LNCAP (cell line): Measurements from ENCODE around the gene SEC14L5.

Experiments used
- TF ChIP-seq, protein P1 (sequence below): fragments of 450-650 bp; IDR thresholded peaks from 2 replicates; pipeline ENCODE4 v1.5.1; 2017; ENCODE audit warnings: mild to moderate bottlenecking

SEC14L5 gene

DNA sequence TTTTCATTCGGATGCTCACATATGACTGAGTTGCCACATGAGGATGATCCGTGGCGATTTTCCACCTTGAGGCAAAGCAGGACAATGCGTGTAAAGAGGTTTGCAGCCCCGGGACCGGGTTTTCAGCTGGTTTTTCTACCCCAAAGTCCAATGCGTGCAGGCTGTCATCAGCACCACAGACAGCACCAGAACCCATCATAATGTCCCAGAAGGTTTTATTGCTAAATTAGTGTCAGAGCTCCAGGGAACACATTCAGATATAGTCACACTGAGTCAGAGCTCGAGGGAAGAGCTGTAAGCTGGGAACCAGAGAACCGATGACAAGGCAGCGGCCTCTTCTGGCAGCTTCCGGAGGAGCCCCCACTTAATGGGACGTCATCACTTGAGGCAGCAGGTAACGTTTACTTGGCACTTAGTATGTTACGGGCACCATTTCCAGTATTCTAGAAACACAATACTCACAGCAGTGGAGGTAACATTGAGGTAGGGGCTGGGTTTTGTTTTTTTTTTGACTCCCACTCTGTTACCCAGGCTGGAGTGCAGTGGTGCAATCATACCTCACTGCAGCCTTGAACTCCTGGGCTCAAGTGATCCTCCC lies 84.5 kb downstream of the SEC14L5 start:
- TF ChIP-seq, protein P1, sequence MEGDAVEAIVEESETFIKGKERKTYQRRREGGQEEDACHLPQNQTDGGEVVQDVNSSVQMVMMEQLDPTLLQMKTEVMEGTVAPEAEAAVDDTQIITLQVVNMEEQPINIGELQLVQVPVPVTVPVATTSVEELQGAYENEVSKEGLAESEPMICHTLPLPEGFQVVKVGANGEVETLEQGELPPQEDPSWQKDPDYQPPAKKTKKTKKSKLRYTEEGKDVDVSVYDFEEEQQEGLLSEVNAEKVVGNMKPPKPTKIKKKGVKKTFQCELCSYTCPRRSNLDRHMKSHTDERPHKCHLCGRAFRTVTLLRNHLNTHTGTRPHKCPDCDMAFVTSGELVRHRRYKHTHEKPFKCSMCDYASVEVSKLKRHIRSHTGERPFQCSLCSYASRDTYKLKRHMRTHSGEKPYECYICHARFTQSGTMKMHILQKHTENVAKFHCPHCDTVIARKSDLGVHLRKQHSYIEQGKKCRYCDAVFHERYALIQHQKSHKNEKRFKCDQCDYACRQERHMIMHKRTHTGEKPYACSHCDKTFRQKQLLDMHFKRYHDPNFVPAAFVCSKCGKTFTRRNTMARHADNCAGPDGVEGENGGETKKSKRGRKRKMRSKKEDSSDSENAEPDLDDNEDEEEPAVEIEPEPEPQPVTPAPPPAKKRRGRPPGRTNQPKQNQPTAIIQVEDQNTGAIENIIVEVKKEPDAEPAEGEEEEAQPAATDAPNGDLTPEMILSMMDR = no peak

DNA sequence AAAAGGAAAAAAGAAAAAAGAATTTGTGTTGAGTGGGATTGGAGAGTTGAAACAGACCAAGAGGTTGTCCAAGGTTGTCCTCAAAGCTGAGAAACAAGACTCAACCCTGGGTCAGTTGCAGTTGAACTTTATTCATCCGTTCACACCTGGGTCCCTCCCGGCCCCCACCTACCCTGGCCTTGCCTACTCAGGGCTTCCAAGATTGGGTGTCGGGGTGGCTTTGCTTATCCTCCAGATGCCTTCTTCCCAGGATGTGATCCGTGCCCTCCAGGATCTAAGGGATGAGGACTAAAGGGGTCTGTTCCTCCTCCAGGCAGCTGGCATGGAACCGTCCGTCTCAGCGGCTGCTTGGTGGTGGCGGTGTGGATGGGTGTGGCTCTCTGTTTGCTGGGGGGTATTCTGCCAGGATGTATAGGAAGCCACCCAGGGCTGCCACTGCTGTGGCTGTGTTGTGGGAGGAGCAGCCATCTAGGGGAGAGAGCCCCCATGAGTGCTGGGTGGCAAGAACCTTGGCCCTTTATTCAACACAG lies 85.9 kb downstream of the SEC14L5 start:
- TF ChIP-seq, protein P1 = no peak

DNA sequence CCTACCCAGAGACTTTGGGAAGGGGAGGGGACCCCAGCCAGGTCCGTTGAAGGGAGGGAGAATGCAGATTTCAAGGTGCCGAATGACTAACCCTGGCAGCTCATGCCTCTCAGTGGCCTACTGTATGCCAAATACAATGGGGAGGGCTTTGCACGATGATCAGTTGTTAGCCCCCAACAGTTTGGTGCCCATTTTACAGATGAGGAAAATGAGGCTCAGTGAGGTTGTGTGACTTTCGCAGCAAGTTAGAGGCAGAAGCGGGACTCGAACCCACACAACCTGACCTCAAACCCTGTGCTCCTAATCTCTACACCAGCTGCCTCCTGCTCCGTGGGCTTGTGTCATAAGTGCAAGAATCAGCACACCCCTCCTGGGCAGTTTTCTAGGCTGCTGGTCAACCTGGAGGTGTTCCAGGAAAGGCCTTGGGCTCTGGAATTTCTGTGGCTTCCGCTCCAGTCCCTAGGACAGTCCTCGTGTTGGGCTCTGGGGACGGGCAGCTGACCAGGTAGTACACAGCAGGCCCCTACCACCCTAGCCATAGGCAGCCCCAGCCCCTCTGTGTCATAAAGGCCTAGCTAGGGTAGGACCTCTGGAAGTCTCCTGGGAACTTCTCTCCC lies 87.5 kb downstream of the SEC14L5 start:
- TF ChIP-seq, protein P1 = no peak

DNA sequence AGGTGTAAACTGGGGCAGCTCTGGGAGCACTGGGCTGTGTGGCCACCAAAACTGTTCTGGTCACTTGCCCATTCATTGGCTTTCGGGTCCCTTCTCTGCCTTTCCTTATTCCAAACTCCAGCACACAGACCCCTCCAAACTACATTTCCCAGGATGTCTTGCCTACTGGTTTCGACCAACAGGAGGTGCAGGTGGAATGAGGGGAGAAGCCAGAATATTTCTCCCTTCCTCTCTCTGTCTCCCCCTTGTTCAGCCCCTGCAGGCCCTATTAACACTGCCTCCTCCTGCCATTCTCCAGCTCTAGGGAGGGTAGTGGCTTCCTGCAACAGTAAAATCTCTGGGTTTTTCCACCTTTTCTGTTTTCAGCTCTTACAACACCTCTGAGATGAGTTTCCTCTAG lies 88.8 kb downstream of the SEC14L5 start:
- TF ChIP-seq, protein P1 = no peak

DNA sequence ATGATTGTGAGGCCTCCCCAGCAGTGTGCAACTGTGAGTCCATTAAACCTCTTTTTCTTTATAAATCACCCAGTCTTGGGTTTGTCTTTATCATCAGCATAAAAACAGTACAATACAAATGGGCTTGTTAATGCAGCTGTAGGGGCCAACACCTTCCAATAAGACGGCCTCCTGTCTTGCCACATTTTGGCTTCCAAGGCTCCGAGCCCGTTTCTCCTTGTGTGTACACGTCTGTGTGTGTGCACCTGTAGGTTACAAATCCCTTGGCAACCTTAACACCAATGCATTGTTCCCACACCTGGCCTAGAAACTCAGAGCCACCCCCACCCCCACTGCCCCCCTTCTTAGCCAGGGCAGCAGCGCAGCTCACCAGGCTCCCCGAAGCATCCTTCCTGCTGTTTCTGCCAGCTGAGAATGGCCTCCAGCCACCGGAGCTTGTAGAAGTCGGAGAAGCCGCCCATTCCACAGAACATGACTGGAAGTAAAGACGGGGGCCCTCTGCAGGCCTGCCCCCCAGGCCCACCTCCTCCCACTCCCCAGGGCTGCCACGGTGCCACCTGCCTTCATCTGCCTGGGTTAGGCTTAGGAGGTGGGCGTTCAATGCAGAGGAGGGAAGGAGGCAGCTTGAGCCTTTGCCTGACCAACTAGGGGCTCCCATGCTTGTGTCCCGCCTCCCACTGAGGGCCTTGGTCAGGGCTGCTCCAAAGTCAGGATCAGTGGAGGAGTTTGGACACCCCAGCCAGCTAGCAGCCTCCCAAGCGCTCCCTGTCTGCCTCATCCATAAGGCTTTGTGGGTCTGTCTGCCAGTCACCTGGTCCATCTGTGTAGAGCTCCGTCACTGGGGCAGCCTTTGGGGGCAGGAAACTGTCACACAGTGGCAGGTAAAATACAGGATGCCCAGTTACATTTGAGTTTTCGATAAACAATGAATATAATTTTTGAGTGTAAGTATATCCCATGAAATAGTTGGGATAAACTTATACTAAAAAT lies 97.0 kb downstream of the SEC14L5 start:
- TF ChIP-seq, protein P1 = no peak

DNA sequence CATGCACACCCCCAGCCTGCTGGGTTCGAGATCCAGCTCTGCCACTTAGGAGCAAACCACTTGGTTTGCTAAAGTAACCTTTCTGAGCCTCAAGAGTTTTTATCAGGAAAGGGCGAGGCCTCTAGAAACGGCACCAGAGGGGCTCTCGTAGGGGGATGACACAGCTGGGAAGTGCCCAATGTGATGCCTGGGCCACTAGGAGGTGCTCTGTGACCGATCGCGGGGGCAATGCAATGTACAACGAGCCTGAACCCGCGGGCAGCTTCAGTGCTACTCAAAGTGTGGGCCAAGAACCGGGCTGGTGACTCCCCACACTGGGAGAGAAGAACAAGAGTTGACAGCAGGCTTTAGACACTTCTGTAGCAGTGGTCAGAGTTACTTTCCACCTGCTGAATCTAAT lies 98.2 kb downstream of the SEC14L5 start:
- TF ChIP-seq, protein P1 = peak; percentile 53

DNA sequence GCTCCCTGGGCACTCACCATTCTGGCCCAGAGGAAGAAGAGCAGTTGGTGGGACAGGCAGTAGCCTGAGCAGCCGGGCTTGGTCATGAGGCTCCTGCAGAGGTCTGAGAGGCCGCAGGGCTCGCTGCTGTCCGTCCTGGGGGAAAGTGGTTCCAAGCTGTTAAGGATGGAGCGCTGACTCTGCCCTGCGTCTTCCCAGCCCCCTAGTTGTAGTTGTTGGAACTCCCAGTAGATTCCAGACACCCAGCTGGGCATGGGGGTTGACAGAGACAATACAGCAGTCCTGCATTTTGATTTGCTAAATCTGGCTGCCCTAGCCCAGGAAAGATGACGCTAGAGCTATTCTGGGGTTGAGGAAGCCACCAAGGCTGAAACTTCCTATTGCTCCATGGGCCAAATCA lies 100.3 kb downstream of the SEC14L5 start:
- TF ChIP-seq, protein P1 = no peak
